HFF-Myc (cell line): Measurements from ENCODE around the gene WDR55.
A peak's percentile ranks its signal among the peaks of the same experiment; 100 is the strongest.
"Not testable (repeated sequence)": the region's sequence is repeated elsewhere in the genome, so short reads cannot be mapped to it uniquely, and the experiment has no call there.

ENCODE experiments used
- DNase-seq: peaks from one replicate; pipeline ENCODE4 v3.0.0-alpha.2; 2011; ENCODE audit warnings: low read depth; ENCODE audit errors: extremely low read depth
- H3K4me3 ChIP-seq: replicated peaks from 2 replicates; pipeline ENCODE4 v1.5.1; 2011; ENCODE audit warnings: low read depth, mild to moderate bottlenecking, control low read depth, low read length
- TF ChIP-seq, protein P1 (sequence below): IDR thresholded peaks from 2 replicates; pipeline ENCODE4 v1.5.1; 2012; ENCODE audit warnings: mild to moderate bottlenecking, low read depth, low read length, control low read depth; ENCODE audit errors: missing control alignments

WDR55 gene

DNA sequence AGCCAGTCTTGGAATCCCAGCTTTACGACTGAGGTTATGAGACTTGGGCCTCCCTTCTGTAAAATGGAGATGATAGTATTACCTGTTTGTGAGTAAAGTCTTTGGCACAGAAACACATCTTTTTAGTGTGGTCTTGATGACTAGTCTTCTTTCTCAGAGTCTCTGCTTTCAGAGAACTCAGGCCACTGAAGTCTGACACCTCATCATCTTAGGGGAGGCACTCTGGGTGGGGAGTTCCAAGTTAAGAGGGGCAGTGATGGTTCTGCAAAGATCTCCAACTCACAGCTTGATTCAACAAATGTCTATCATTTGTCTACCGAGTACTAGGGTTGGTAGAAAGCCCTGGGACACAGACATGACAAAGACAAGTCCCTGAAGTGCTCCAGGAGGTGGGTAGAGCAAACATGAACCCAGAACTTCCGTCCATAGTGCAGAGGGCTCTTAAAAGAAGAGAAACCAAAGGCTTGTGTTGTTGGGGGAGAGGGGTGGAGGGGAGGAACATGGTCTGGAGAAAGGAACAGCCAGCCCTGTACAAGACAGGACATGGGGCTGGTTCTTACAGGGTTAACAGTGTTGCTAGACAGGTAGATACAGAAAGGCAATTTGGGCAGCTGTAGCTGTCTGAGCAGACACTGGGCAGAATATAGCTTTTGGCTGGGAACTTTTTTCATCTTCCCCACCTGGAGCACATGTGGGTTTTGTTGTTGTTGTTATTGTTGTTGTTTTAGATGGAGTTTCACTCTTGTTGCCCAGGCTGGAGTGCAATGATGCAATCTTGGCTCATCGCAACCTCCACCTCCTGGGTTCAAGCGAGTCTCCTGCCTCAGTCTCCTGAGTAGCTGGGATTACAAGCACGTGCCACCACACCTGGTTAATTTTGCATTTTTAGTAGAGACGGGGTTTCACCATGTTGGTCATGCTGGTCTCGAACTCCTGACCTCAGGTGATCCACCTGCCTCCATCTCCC, 29.1 kb upstream of the WDR55 start:
- no peak for DNase-seq
- TF ChIP-seq, protein P1, sequence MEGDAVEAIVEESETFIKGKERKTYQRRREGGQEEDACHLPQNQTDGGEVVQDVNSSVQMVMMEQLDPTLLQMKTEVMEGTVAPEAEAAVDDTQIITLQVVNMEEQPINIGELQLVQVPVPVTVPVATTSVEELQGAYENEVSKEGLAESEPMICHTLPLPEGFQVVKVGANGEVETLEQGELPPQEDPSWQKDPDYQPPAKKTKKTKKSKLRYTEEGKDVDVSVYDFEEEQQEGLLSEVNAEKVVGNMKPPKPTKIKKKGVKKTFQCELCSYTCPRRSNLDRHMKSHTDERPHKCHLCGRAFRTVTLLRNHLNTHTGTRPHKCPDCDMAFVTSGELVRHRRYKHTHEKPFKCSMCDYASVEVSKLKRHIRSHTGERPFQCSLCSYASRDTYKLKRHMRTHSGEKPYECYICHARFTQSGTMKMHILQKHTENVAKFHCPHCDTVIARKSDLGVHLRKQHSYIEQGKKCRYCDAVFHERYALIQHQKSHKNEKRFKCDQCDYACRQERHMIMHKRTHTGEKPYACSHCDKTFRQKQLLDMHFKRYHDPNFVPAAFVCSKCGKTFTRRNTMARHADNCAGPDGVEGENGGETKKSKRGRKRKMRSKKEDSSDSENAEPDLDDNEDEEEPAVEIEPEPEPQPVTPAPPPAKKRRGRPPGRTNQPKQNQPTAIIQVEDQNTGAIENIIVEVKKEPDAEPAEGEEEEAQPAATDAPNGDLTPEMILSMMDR = no peak
- no peak overlapping the region for H3K4me3 ChIP-seq

DNA sequence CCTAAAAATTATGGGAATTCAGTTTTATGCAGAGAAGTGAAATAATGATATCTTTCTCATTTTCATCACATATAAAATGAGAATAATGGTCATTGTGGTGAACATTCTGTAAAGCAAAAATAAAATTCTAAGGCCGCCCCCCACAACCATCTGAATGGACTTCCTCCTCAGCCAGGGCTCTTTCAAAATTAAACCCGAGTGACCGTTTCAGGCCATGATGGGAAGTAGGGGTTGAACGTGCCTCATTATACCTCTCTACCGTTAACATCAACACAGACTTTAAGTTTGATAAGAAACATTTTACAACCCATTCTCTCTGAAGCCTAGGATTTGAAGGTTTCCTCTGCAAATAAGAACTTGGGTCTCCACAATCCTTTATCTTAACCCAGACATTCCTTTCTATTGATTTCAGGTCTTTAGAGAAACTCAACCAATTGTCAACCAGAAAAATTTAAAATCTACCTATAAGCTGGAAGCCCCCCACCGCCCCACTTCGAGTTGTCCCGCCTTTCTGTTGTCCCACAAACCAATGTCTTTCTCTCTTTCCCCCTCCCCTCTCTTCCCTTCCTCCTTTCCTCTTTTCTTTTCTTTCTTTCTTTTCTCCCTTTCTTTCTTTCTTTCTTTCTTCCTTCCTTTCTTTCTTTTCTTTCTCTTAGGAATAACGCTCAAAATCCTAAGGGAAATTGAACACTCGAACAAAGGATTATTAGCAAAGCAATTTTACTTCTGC, 27.2 kb upstream of the WDR55 start:
- DNase-seq = no peak
- TF ChIP-seq, protein P1 = no peak
- no peak overlapping the region for H3K4me3 ChIP-seq

DNA sequence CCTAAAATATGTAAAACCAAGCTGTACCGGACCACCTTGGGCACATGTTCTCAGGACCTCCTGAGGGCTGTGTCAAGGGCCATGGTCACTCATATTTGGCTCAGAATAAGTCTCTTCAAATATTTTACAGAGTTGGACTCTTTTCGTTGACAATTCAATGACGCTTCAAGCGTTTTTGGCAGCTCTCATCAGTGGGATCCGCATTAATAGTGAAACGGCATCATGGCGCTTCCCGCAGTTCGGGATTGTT, 25.9 kb upstream of the WDR55 start:
- DNase-seq = not testable (repeated sequence)
- H3K4me3 ChIP-seq = peak overlapping the region; percentile 65

DNA sequence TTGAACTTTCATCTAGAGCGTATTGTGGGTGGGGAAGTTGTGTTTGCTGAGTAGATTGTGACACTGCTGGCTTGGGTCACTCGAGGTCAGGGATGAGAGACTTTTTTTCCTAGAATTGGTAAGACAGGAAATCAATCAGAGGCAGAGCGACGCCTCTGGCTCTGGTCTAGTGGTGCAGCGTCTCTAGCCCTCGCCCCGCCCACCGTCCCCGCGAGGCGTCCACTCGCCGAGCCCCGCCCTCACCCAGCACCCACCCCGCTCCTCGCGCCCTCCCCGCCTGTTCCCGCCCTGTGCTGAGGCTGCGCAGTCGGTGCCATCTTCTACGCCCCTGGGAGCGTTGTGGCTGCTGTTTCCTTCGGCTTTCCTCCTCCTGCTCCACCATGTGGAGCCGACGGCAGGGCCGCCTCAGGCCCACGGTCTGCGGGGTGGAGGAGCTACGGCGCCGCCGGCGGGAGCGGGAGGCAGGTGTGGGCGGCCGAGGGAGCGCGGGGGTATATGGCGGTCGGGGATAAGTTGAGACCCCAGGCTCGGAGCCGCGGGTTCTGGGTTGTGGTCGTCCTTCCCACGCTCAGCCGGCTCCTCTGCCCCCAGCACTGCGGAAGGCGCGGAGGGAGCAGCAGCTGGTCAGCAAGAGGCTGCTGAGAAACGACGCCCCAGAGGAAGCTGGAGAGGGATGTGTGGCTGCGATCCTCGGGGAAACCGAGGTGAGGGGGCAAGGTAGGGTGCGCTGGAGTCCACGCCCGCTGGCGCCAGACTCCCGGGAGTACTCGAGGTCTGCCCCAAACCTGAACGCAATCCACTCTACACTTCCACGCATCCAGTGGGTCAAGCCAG, 25.3 kb upstream of the WDR55 start, which contains the start of gene TMCO6:
TMCO6 (plus strand) TSS at position 304 of the 834 bp plus-strand sequence; CDS start at position 381, 77 bp downstream.
- DNase-seq = peak; percentile 77
- TF ChIP-seq, protein P1 = peak; percentile 39
- H3K4me3 ChIP-seq = peak within 1 kb of the TSS; percentile 65

DNA sequence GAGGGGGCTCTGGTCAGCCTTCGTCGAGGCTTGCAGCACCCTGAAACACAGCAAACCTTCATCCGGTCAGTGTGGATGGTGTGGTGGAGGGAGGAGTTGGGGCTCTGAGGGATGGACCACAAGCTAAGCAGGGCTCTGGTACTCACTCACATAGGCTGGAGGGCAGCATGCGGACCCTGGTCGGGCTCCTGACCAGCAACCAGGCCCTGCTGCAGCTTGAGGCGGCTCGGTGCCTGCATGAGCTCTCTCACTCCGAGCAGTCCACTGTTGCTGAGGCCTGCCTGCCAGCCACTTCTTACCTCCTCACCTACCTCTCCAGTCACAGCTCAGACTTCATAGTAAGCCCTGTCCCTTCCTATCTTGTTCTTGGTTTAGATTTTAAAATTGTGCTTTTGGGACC, 23.0 kb upstream of the WDR55 start:
- TF ChIP-seq, protein P1 = no peak
- no peak for DNase-seq
- H3K4me3 ChIP-seq = no peak overlapping the region

DNA sequence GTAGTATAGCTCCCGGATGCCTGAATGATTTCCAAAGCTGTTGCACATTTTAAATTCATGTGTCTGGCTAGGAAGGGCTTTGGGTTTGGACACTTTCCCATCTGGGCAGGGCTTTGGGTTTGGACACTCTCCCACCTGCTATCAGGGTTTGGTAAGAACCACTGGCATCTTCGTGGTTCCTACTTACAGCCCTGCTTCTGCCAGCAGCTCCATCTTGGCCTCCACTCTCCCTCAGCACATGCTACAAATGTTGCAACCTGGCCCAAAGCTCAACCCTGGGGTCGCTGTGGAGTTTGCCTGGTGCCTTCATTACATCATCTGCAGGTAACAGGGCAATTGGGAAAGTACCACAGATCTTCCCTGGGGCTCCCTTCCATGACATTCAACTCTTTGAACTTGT, 22.0 kb upstream of the WDR55 start:
- TF ChIP-seq, protein P1 = no peak
- DNase-seq = no peak
- H3K4me3 ChIP-seq = no peak overlapping the region

DNA sequence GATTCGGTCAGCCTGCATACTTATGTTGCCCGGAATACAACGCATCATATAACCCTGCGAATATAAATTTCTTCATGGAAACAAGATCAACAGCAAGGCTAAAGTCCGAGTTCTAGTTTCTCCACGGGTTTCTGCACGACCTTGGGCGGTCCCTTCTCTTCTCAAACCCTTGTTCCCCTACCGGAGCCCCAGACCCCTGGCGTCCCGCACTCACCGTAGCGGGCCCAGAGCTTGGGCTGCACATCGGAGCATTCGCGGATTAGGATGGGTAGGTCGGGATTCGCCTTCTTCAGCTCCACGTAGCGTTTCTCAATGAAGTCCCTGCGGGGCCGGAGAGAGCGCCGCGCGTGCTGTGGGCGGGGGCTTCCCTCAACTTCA, 17.7 kb upstream of the WDR55 start:
- H3K4me3 ChIP-seq = peak overlapping the region; percentile 91
- TF ChIP-seq, protein P1 = no peak
- no peak for DNase-seq
